IMR-90 (cell line): Measurements from ENCODE around the gene EGFR.
A peak's percentile ranks its signal among the peaks of the same experiment; 100 is the strongest.

Source experiments
- CEBPB ChIP-seq: IDR thresholded peaks from 2 replicates; pipeline ENCODE4 v1.6.1; 2012; ENCODE audit warnings: low read depth, low read length, improper control_type of control experiment
- CHD1 ChIP-seq: IDR thresholded peaks from 2 replicates; pipeline ENCODE4 v1.6.1; 2012; ENCODE audit warnings: low read depth, low read length, improper control_type of control experiment
- MAFK ChIP-seq: IDR thresholded peaks from 2 replicates; pipeline ENCODE4 v1.6.1; 2012; ENCODE audit warnings: low read depth, low read length, improper control_type of control experiment
- MAZ ChIP-seq: IDR thresholded peaks from 2 replicates; pipeline ENCODE4 v1.6.1; 2012; ENCODE audit warnings: low read depth, mild to moderate bottlenecking, low read length, improper control_type of control experiment, moderate library complexity, borderline replicate concordance
- MXI1 ChIP-seq: IDR thresholded peaks from 2 replicates; pipeline ENCODE4 v1.6.1; 2012; ENCODE audit warnings: low read depth, mild to moderate bottlenecking, low read length, moderate library complexity, borderline replicate concordance
- NFE2L2 ChIP-seq: fragments of 150-350 bp; IDR thresholded peaks from 2 replicates; pipeline ENCODE4 v1.6.1; 2016; ENCODE audit warnings: low read depth, mild to moderate bottlenecking, low read length
- POLR2A ChIP-seq: IDR thresholded peaks from 2 replicates; pipeline ENCODE4 v1.6.1; 2012; ENCODE audit warnings: mild to moderate bottlenecking, low read depth, low read length
- RAD21 ChIP-seq: IDR thresholded peaks from 2 replicates; pipeline ENCODE4 v1.6.1; 2012; ENCODE audit warnings: low read length, improper control_type of control experiment
- RCOR1 ChIP-seq: IDR thresholded peaks from 2 replicates; pipeline ENCODE4 v1.6.1; 2012; ENCODE audit warnings: mild to moderate bottlenecking, low read length, improper control_type of control experiment; ENCODE audit not compliant: insufficient replicate concordance
- RFX5 ChIP-seq: IDR thresholded peaks from 2 replicates; pipeline ENCODE4 v1.8.0; 2012; ENCODE audit warnings: low read depth, mild to moderate bottlenecking, low read length, moderate library complexity
- SMC3 ChIP-seq: fragments of 150-350 bp; IDR thresholded peaks from 2 replicates; pipeline ENCODE4 v1.6.1; 2016; ENCODE audit warnings: low read depth, mild to moderate bottlenecking, antibody characterized with exemption, low read length, moderate library complexity
- TF ChIP-seq, protein P1 (sequence below): conservative IDR thresholded peaks from 2 replicates; pipeline ENCODE4 v1.5.1; 2012; ENCODE audit warnings: mild to moderate bottlenecking, low read depth, low read length, improper control_type of control experiment

DNA sequence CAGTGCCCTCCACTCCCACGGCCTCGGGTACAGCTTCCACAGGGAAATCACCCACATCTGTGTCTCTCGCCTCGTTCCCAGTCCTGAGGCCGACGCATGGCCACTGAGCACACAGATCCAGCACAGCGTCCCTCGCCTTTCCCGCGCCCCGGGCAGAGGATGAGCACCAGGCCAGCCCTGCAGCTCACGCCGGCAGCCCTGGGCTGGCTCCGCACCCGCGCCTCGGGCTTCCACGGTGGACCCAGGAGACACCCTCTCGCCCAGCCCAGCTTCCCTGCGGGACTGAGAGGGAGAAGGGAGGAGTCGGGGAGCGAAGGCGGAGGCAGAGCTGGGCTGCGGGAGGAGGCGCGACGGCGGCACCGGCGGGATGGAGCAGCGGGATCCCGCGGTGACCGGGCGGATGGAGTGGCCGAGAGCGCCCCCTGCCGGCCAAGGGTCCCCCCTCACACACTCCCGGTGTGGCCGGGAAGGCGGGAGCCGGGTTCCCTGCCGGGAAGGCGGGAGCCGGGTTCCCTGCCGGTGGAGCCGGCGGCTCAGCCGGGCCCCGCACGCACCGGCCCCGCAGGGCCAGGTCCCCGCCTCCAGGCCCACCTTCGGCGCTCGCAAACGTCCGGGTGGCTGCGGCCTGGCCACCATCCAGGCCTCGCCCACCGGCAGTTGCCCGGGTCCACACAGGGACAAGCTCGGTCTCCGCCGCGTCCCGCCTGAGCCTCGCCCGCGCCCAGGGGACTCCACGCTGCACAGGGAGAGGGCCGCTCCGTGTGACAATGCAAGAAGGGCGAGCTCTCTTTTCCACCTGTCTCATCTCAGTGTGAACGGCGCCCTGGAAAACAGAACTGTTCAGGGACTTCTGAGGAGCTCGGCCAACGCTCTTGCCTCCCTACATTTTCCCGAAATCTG is 236.0 kb downstream of the EGFR start:
- TF ChIP-seq, protein P1, sequence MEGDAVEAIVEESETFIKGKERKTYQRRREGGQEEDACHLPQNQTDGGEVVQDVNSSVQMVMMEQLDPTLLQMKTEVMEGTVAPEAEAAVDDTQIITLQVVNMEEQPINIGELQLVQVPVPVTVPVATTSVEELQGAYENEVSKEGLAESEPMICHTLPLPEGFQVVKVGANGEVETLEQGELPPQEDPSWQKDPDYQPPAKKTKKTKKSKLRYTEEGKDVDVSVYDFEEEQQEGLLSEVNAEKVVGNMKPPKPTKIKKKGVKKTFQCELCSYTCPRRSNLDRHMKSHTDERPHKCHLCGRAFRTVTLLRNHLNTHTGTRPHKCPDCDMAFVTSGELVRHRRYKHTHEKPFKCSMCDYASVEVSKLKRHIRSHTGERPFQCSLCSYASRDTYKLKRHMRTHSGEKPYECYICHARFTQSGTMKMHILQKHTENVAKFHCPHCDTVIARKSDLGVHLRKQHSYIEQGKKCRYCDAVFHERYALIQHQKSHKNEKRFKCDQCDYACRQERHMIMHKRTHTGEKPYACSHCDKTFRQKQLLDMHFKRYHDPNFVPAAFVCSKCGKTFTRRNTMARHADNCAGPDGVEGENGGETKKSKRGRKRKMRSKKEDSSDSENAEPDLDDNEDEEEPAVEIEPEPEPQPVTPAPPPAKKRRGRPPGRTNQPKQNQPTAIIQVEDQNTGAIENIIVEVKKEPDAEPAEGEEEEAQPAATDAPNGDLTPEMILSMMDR, result peak; percentile 87
- TF ChIP-seq MXI1 (peak; percentile 15; the same call in 1 of the 2 replicates), MAZ (peak; percentile 40; the same call in 1 of the 2 replicates), SMC3 (peak; percentile 71), RFX5 (no peak), POLR2A (no peak; the same call in 1 of the 2 replicates), RAD21 (peak; percentile 85), NFE2L2 (no peak), CHD1 (no peak), MAFK (no peak), CEBPB (no peak), RCOR1 (no peak)
